Measurements from ENCODE around the gene TASP1.
"Not testable (repeated sequence)": the region's sequence is repeated elsewhere in the genome, so short reads cannot be mapped to it uniquely, and the experiment has no call there.

TASP1 gene

DNA sequence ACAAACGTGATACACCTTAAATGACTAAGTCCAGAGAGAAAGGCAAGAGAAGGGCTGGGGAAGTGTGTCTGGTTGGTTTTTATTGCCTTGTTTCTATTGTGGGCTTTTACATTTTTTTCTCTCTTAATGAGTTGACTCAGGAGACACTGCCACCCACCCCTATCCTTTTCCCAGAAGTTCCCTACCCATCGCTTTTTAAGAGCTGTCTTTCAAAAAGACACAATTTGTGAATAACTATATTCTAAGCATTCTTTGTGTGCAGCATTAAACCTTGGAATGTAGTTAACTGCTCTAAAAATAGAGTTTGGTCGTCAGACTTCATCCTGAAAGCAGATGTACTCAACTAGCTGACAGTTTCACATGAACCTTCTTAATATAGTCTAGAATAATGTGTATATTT lies 242.7 kb downstream of the TASP1 start:
- H3K4me1 Mint-ChIP-seq (ENCODE audit: low read depth), result peaks cover 7% of the 10 kb centered on the region
- no peak for DNase-seq (ENCODE audit: low spot score)
- no peak overlapping the region for H3K4me3 Mint-ChIP-seq
- H3K27me3 Mint-ChIP-seq (ENCODE audit: low read depth), result no peaks in the 10 kb centered on the region
- no peaks in the 10 kb centered on the region for H3K9me3 Mint-ChIP-seq
- H3K27ac Mint-ChIP-seq, result no peak overlapping the region
- H3K36me3 Mint-ChIP-seq (ENCODE audit: low read depth), result no peaks in the 10 kb centered on the region

DNA sequence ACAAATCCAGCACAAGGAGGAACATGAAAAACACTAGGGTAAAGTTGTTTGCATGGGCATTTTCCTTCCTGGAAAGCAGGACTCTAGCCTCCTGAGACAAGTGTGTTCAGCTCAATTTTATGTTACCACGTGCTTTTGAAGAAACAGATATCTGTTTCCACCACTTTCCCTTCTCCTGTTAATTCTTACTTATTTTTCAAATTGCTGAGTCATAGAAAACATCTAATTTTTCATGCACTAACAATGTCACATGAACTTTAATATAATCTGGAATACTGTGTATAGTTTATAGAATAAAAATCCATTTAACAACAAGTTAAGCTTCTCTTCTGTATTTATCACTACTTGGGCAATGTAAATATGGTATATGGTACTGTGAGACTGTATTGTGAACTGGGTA lies 243.5 kb downstream of the TASP1 start:
- no peaks in the 10 kb centered on the region for H3K9me3 Mint-ChIP-seq
- peaks cover 7% of the 10 kb centered on the region for H3K4me1 Mint-ChIP-seq (ENCODE audit: low read depth)
- no peaks in the 10 kb centered on the region for H3K27me3 Mint-ChIP-seq (ENCODE audit: low read depth)
- no peak overlapping the region for H3K27ac Mint-ChIP-seq
- no peak overlapping the region for H3K4me3 Mint-ChIP-seq
- DNase-seq (ENCODE audit: low spot score), result no peak
- no peaks in the 10 kb centered on the region for H3K36me3 Mint-ChIP-seq (ENCODE audit: low read depth)

DNA sequence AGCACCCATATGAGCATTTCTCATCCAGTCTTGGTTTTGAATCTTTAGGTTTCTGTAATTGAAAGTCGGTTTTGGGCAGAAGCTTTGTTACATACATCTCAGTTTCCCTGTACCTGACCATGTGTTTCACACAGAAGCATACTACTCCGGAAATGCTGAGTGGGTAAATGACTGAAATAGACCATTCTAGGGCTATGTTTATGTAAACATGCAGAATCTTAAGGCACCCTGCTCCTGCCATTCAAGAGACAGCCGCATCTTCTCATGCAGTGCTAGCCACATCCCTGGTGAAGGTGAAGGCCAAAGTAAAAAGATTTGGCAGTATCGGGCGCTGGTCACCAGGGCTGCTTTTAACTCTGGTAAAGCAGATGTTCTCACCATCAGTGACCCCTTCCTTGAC lies 246.3 kb downstream of the TASP1 start:
- Mint-ChIP-seq H3K36me3 (ENCODE audit: low read depth) (peaks cover 8% of the 10 kb centered on the region), H3K4me3 (no peak overlapping the region), H3K27me3 (ENCODE audit: low read depth) (no peaks in the 10 kb centered on the region), H3K9me3 (peaks cover 3% of the 10 kb centered on the region), H3K27ac (no peak overlapping the region), H3K4me1 (ENCODE audit: low read depth) (peaks cover 4% of the 10 kb centered on the region)
- no peak for DNase-seq (ENCODE audit: low spot score)

DNA sequence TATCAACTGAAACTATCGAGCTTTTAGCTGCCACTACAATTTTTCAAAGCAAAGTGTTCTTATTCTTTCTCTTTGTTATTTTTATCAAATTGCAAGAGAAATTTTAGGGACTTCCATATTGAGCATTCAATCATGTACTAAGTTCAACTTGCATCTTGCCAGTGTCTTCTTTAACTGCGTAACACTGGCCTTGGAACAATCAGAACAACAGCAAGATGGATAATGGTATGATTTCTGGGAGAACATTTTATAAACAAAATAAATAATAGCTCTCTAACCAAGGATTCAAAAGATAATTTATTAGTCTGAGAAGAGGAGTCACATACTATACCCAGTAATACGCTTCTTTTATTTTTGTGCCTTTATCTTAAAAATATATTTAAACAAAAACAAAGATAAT lies 249.6 kb downstream of the TASP1 start:
- Mint-ChIP-seq H3K4me3 (no peak overlapping the region), H3K9me3 (peaks cover 3% of the 10 kb centered on the region), H3K27me3 (ENCODE audit: low read depth) (no peaks in the 10 kb centered on the region), H3K36me3 (ENCODE audit: low read depth) (peaks cover 11% of the 10 kb centered on the region), H3K4me1 (ENCODE audit: low read depth) (no peaks in the 10 kb centered on the region), H3K27ac (no peak overlapping the region)
- no peak for DNase-seq (ENCODE audit: low spot score)

DNA sequence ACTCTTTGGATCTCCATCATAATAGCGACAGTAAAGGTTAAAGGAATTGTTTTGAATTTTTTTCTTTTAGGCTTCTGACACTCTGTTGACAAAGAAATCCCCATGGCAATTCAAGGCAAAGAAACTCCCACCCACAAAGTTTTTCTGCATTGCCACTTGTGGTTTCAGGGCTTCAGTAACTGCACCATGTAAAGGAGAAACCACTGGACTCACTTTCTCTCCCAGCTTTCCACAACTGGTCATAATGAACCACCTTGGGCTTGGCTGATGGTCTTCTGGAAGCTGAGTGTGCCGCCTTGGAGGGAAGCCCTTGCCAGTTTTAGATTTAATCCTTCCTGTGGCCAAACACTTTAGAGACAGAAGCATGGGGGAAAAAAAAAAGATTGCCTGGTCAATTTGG lies 254.6 kb downstream of the TASP1 start:
- no peak for DNase-seq (ENCODE audit: low spot score)
- no peaks in the 10 kb centered on the region for H3K27me3 Mint-ChIP-seq (ENCODE audit: low read depth)
- no peak overlapping the region for H3K27ac Mint-ChIP-seq
- H3K4me1 Mint-ChIP-seq (ENCODE audit: low read depth), result no peaks in the 10 kb centered on the region
- H3K9me3 Mint-ChIP-seq, result peaks cover 16% of the 10 kb centered on the region
- H3K36me3 Mint-ChIP-seq (ENCODE audit: low read depth), result peaks cover 11% of the 10 kb centered on the region
- no peak overlapping the region for H3K4me3 Mint-ChIP-seq

DNA sequence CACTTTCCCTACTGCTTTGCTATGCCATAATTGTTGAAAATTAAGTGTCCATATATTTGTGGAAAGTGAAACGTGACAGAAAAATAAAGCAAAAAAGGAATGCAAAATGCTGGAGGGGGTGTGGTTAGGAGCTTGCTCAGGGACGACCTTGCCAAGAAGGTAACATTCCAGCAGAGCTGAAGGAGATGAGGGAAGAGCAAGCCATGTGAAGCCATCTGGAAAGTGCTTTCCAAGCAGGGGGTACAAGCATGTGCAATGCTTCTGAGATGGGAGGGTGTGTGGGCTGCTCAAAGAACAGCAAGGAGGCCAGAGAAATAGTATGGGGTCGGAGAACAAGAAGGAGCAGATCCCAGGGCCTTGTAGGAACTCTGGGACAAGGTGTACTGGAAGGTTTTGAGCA lies 255.9 kb downstream of the TASP1 start:
- H3K9me3 Mint-ChIP-seq, result peaks cover 27% of the 10 kb centered on the region
- H3K4me3 Mint-ChIP-seq, result no peak overlapping the region
- no peaks in the 10 kb centered on the region for H3K27me3 Mint-ChIP-seq (ENCODE audit: low read depth)
- DNase-seq (ENCODE audit: low spot score), result no peak
- H3K4me1 Mint-ChIP-seq (ENCODE audit: low read depth), result no peaks in the 10 kb centered on the region
- H3K27ac Mint-ChIP-seq, result no peak overlapping the region
- H3K36me3 Mint-ChIP-seq (ENCODE audit: low read depth), result peaks cover 7% of the 10 kb centered on the region

DNA sequence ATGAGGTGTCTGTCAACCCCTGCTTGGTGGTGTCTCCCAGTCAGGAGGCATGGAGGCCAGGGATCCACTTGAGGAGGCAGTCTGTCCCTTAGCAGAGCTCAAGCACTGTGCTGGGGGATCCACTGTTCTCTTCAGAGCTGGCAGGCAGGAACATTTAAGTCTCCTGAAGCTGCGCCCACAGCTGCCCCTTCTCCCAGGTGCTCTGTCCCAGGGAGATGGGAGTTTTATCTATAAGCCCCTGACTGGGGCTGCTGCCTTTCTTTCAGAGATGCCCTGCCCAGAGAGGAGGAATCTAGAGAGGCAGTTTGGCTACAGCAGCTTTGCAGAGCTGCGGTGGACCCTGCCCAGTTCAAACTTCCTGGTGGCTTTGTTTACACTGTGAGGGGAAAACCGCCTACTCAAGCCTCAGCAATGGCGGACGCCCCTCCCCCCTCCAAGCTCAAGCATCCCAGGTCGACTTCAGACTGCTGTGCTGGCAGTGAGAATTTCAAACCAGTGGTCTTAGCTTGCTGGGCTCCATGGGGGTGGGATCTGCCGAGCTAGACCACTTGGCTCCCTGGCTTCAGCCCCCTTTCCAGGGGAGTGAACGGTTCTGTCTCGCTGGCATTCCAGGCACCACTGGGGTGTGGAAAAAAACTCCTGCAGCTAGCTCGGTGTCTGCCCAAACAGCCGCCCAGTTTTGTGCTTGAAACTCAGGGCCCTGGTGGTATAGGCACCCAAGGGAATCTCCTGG lies 258.1 kb downstream of the TASP1 start:
- peaks cover 34% of the 10 kb centered on the region for H3K9me3 Mint-ChIP-seq
- H3K27ac Mint-ChIP-seq; H3K4me3 Mint-ChIP-seq; H3K27me3 Mint-ChIP-seq (ENCODE audit: low read depth); DNase-seq (ENCODE audit: low spot score); H3K36me3 Mint-ChIP-seq (ENCODE audit: low read depth); H3K4me1 Mint-ChIP-seq (ENCODE audit: low read depth): not testable (repeated sequence)

DNA sequence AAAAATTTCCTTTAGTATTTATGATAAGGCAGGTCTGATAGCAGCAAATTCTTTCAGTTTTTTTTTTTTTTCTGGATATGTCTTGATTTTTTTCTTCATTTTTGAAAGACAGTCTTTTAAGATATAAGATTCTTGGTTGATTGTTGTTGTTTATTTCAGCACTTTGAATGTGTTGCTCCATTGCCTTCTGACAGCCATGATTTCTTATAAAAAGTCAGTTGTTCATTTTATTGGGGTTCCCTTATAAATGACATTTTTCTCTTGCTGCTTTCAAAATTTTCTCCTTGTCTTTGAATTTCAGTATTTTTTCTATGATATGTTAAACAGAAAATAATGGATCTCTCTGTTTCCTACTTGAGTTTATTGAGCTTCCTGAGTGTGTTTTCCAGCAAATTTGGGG lies 265.3 kb downstream of the TASP1 start:
- no peak overlapping the region for H3K4me3 Mint-ChIP-seq
- no peak for DNase-seq (ENCODE audit: low spot score)
- H3K36me3 Mint-ChIP-seq (ENCODE audit: low read depth), result no peaks in the 10 kb centered on the region
- no peaks in the 10 kb centered on the region for H3K27me3 Mint-ChIP-seq (ENCODE audit: low read depth)
- H3K9me3 Mint-ChIP-seq, result peaks cover 22% of the 10 kb centered on the region
- no peaks in the 10 kb centered on the region for H3K4me1 Mint-ChIP-seq (ENCODE audit: low read depth)
- H3K27ac Mint-ChIP-seq, result no peak overlapping the region

DNA sequence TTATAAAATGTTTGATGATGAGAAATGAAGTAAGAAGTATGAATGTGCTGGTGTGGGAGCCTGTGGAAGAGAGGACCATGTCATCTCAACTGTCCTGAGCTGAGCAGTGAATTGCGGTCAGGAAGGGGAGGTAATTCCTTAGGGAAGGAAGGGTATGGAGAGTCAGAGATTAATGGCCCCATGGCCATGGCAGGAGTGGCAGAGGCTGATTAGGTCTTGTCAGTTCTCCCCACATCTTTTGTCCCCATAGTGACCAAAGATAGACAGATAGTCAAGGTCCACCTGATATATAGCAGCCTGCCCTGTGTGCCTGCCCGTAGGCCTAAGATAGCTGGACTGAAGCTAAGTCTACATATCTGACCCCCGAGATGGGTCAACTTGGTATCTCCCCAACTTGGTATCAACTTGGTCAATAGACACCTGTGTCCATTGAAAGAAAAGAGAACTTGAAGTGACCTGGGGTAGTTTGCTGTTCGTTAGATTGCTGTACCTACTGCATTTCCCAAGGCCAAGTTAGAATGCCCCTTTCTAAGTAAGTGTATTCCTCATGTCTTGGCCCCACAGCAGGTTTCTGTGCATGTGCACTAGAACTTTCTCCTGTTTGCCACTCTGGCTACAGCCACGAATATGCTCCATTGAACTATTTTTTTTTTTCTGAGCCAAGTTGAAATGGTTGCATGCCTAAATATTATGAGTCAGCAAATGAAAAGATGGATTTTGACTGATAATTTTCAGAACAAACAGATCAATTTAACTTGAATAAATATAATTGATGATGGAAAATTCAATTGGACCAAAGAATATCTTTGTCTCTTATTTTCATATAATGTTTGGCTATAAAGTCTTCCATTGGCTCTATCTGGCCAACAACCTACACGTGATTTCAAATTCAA lies 274.2 kb downstream of the TASP1 start:
- H3K27ac Mint-ChIP-seq, result no peak overlapping the region

DNA sequence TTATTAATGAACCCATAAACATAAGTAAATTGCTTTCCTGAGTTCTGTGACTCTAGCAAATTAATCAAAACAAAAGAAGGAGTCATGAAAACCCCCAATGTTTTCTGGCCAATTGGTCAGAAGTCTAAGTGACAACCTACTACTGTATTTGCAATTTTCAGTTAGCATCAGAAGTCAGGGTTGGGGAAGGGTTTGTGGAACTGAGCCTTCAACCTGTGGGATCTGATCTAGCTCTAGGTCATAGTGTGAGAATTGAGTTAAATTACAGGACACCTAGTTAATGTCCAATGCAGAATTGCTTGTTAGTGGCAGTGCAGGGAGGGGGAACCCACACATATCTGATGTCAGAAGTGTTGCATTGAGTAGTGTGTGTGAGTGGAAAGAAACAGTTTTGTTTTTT lies 275.3 kb downstream of the TASP1 start:
- no peaks in the 10 kb centered on the region for H3K27me3 Mint-ChIP-seq (ENCODE audit: low read depth)
- no peak overlapping the region for H3K4me3 Mint-ChIP-seq
- DNase-seq (ENCODE audit: low spot score), result no peak
- no peaks in the 10 kb centered on the region for H3K36me3 Mint-ChIP-seq (ENCODE audit: low read depth)
- H3K9me3 Mint-ChIP-seq, result no peaks in the 10 kb centered on the region
- no peak overlapping the region for H3K27ac Mint-ChIP-seq
- no peaks in the 10 kb centered on the region for H3K4me1 Mint-ChIP-seq (ENCODE audit: low read depth)

More for the DNA sequence above, 274.2 kb downstream of the TASP1 start:
- Mint-ChIP-seq H3K9me3 (no peaks in the 10 kb centered on the region), H3K27me3 (ENCODE audit: low read depth) (no peaks in the 10 kb centered on the region), H3K4me1 (ENCODE audit: low read depth) (no peaks in the 10 kb centered on the region), H3K36me3 (ENCODE audit: low read depth) (no peaks in the 10 kb centered on the region), H3K4me3 (no peak overlapping the region)
- no peak for DNase-seq (ENCODE audit: low spot score)

DNA sequence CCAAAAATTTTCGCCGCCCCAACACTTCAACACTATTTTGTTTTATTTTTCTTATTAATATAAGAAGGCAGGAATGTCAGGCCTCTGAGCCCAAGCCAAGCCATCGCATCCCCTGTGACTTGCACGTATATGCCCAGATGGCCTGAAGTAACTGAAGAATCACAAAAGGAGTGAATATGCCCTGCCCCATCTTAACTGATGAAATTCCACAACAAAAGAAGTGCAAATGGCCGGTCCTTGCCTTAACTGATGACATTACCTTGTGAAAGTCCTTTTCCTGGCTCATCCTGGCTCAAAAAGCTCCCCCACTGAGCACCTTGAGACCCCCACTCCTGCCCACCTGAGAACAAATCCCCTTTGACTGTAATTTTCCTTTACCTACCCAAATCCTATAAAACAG lies 276.6 kb downstream of the TASP1 start:
- H3K9me3 Mint-ChIP-seq; DNase-seq (ENCODE audit: low spot score); H3K4me1 Mint-ChIP-seq (ENCODE audit: low read depth); H3K4me3 Mint-ChIP-seq; H3K36me3 Mint-ChIP-seq (ENCODE audit: low read depth); H3K27me3 Mint-ChIP-seq (ENCODE audit: low read depth); H3K27ac Mint-ChIP-seq: not testable (repeated sequence)

DNA sequence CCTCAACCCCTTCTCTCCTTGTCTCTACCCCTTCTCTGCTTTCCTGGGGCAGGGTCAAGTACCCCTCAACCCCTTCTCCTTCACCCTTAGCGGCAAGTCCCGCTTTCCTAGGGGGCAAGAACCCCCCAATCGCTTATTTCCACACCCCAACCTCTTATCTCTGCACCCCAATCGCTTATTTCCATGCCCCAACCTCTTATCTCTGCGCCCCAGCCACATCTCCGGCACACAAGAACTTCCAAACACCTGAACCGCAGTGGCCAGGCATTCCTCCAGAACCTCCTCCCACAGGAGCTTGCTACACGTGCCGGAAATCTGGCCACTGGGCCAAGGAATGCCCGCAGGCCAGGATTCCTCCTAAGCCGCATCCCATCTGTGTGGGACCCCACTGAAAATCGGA lies 279.8 kb downstream of the TASP1 start:
- H3K9me3 Mint-ChIP-seq; H3K4me3 Mint-ChIP-seq; H3K4me1 Mint-ChIP-seq (ENCODE audit: low read depth); H3K27me3 Mint-ChIP-seq (ENCODE audit: low read depth); H3K36me3 Mint-ChIP-seq (ENCODE audit: low read depth); H3K27ac Mint-ChIP-seq; DNase-seq (ENCODE audit: low spot score): not testable (repeated sequence)

DNA sequence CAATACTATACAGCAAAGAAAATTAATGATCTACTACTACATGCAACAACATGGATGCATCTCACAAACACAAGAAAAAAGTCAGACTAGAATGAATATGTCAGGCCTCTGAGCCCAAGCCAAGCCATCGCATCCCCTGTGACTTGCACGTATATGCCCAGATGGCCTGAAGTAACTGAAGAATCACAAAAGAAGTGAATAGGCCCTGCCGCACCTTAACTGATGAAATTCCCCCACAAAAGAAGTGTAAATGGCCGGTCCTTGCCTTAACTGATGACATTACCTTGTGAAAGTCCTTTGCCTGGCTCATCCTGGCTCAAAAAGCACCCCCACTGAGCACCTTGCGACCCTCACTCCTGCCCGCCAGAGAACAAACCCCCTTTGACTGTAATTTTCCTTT lies 280.9 kb downstream of the TASP1 start:
- DNase-seq (ENCODE audit: low spot score); H3K36me3 Mint-ChIP-seq (ENCODE audit: low read depth); H3K4me1 Mint-ChIP-seq (ENCODE audit: low read depth); H3K4me3 Mint-ChIP-seq; H3K27me3 Mint-ChIP-seq (ENCODE audit: low read depth); H3K27ac Mint-ChIP-seq; H3K9me3 Mint-ChIP-seq: not testable (repeated sequence)

DNA sequence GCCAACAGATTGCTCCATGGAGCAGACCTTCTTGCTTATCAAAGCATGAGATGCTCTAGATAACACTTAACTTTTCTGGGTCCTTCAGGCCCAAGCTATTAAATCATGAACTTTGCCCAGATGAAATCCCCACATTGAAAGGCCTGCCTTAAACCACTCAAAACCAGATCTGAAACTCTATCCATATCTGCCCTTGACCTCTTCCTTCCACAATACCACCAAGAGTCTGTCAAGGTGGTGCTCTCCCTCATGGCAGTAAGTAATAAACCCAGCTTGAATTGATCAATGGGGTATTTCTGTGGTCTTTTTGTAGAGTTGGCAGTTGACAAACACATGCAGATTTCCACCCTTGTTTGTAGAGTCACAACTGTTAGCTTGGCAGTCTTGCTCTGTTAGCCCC lies 282.1 kb downstream of the TASP1 start:
- no peaks in the 10 kb centered on the region for H3K4me1 Mint-ChIP-seq (ENCODE audit: low read depth)
- no peak overlapping the region for H3K27ac Mint-ChIP-seq
- no peak for DNase-seq (ENCODE audit: low spot score)
- no peaks in the 10 kb centered on the region for H3K27me3 Mint-ChIP-seq (ENCODE audit: low read depth)
- H3K4me3 Mint-ChIP-seq, result no peak overlapping the region
- no peaks in the 10 kb centered on the region for H3K9me3 Mint-ChIP-seq
- no peaks in the 10 kb centered on the region for H3K36me3 Mint-ChIP-seq (ENCODE audit: low read depth)
